HG02973 (cell line): ENCODE measurements around the gene MYEOV.

Experiments used
- ATAC-seq: cut with Tn5 transposase; IDR thresholded peaks from one replicate; pipeline ENCODE4 v1.9.1; 2021; ENCODE audit warnings: moderate library complexity; ENCODE audit not compliant: unreplicated experiment

The MYEOV gene

GRCh38 chr11:69301081-69301454 is 7.1 kb downstream of the MYEOV start:
- no peak for ATAC-seq

GRCh38 chr11:69301455-69302401 is 7.8 kb downstream of the MYEOV start:
- no peak for ATAC-seq

- no peak for ATAC-seq
Observed at GRCh38 chr11:69302447-69303020, 8.6 kb downstream of the MYEOV start.

DNA sequence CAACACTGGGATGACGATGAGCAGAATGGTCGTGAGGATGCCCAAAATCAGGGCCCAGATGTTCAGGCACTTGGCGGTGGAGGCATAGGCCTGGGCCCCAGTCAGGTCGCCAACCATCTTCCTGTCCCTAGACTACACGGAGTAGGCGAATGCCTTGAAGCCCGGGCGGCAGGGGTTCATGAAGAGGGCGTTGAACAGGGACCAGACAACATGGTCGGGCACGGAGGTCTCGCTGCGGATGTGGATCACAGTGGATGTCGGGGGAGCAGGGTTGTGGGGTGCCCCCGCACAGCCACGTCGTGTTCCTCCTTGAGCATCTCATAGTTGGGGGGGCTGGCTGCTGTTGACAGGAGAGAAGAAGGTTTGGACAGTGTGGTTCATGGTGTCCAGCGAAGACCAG is 9.5 kb downstream of the MYEOV start:
- no peak for ATAC-seq

- no peak for ATAC-seq
Observed at GRCh38 chr11:69304258-69304657, 10.3 kb downstream of the MYEOV start.

GRCh38 chr11:69304686-69305085 is 10.7 kb downstream of the MYEOV start:
- no peak for ATAC-seq

DNA sequence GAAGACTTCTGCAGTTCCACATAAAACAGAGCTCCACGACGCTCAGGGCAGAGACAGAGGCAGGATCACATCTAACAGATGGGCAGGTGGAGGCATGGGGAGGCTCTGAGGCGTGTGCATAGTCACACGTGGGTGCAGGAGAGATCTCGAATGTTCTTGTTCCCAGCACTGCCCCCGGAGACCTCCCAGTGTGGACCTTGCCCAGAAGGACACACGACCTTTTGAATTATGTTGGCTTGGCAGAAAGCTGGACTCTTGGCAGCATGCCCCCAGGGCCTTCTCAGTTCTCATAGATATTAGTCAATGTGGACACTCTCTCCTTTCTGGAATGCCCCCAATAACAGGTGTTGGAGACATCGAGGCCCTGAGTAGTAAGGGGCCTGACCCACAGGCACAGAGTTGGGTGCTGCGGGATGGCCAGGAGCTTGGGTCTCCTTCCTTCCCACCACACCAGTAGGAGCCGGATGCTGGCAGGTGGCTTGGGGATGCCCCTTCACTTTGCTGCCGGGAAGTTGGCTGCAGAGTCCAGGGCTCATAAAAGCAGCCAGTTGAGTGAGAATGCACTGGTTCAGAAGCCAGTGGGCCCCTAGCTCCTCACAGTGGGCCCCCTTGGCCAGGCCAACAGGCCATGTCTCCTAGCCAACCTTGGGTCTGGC is 12.1 kb downstream of the MYEOV start:
- ATAC-seq = no peak

DNA sequence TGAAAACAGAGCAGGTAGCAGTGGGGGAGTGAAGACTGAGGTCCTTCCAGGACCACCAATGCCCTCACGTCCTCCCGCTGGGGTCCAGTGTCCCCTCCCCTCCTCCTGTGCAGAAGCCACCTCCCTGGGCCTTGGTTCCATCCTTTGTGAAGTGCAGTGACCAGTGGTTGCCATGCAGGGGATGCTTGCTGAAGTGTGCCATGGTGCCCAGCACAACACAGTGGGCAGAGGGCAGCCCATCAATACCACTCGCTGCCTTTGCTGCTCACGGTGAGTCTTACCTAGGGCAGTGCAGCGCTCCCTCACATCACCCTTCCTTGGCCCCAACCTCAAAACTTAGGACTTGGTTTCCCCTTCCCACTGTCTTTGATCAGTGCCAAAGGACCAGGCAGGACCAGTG is 12.9 kb downstream of the MYEOV start:
- ATAC-seq = no peak

DNA sequence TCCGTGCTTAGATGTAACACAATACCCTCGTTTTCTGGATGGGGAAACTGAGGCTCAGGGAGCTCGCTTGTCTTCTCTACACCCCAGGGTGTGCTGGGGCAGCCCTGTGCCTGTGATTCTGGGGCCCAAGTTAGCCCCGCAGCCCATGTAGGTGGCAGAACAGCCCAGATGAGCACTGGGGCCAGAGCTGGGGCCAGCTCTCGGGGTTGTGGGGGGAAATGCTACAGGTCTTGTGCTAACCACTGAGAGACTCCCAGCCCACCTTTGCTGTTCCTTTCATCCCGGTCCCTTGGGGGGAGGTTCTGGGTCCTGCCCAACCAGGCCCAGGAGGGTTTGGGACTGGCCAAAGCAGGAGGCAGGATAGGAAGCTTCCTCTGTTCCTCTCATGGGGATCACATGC is 13.5 kb downstream of the MYEOV start:
- ATAC-seq = no peak

GRCh38 chr11:69307871-69308431 is 14.0 kb downstream of the MYEOV start:
- ATAC-seq = no peak

DNA sequence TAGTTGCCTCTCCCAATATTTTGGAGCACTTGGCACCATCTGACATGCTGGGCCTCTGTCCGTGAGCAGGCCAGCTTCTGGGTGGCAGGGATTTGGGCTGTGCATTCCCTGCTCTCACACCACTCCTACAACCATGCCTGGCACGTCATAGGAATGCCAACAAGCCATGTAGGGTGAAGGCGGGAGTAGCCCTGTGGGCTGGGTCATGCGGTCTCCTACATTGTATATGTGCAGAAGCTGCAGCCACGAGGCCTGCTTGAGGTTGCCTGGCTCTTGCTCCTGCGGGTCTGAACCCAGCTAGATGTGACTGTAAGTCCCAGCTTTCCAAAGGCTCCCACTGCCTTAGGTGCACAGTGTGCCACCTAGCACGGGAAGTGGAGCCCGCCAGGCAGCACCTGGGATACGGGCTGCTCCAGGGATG is 14.5 kb downstream of the MYEOV start:
- no peak for ATAC-seq

DNA sequence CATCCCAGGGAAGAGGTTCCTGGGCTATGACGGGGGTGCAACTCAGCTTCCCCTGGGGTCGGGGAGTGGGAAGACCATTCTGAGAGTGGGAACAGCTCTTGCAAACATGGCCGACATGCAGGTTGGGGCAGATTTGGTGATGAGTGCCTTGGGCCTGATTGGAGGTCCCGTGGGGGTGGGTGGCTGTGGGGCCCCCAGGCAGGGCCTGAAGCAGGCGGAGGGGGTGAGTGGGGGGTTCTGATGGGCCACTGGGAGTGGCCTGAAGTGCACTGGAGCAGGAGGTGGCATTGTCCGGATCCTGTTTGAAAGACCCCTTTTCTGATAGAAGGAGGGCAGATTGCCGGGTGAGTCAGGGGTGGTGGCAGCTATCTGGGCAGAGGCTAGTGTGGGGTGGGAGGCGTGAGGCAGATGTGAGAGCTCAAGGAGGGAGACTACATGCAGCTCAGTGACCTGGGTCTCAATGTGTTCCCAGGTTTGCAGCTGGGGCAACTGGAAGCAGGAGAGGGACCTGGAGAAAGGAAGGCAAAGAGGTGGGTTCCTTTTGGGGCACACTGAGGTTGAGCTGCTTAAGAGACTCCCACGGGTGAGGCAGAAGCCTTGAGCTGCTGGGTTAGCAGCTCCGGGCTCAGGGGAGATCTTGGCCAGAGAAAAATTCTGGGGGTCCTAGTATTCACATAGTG is 15.1 kb downstream of the MYEOV start:
- no peak for ATAC-seq

- ATAC-seq = no peak
Observed at GRCh38 chr11:69309631-69310280, 15.8 kb downstream of the MYEOV start.

GRCh38 chr11:69310351-69310750 is 16.4 kb downstream of the MYEOV start:
- ATAC-seq = no peak

GRCh38 chr11:69310934-69311766 is 17.2 kb downstream of the MYEOV start:
- no peak for ATAC-seq

- ATAC-seq = no peak
Observed at GRCh38 chr11:69311767-69312385, 17.9 kb downstream of the MYEOV start.

DNA sequence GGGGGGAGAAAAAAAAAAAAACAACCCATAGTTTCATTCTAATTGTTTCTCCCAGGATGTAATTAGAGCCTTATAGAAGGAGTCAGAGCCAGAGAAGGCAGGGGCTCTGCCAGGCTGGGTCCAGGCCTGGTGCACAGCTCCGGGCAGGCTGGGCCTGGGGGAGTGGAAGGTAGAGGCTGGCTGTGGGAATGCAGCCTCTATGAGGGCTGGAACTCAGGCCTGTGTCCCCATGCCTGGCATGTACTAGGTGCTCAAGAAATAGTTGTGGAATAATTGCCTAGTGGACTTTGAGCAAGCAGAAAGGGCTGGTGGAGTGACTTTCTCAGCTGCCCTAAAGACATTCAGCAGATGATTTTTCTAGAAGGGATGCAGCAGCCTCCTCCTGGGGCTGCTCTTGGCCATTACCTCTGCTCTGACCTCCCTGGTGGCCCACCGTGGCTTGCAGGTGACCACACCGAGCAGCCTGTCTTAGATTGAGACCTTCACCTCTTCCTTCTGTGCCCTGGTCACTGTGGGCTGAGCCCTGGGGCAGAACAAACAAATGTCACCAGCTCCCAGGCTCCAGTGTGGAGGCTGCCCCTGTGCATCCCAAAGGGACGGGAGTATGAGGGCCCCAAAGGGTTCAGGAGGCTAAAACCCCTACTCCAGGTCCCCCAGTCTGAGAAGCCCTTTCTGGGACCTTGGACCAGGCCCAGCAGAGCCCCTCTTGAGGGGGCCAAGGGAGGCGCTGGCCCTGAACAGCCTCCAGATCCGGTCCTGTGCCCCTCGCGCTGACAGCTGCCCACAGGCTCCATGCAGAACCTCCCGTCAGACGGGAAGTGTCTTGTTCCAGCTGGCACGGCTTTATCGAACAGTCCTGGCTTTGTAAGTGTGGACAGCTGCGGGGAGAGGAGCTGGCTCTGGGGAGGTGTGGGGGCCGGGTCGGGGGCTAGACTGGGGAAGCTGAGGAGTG is 18.8 kb downstream of the MYEOV start:
- no peak for ATAC-seq

DNA sequence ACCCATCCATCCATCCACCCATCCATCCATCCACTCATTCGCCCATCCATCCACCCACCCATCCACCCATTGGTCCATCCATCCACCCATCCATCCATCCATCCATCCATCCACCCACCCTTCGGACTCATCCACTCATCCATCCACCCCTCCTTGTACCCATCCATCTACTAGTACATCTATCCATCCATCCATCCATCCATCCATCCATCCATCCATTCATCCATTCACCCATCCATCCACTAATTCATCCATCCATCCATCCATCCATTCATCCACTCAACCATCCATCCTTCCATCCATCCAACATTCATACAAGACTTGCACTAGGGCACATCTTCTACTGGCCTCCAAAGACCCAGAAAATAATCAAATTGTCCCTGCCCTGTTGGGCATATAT is 20.0 kb downstream of the MYEOV start:
- ATAC-seq = no peak
